Esophagus (tissue), 2 donors: Measurements from ENCODE around the gene MCOLN1. TPM values are rescaled to one million over a fixed set of nuclear protein-coding genes. Genes with fewer than 3 reads are reported as not detected.

Experiments used
- H3K27ac ChIP-seq, 2 donors: one replicate each; pipeline ENCODE4 v1.5.1; 2013; ENCODE audit warnings: low read depth in 2 of 2, mild to moderate bottlenecking in 2 of 2, inconsistent platforms in 1 of 2, low read length in 1 of 2, moderate library complexity in 1 of 2
- H3K27me3 ChIP-seq, 2 donors: one replicate each; pipeline ENCODE4 v1.6.1; 2013; ENCODE audit warnings: low read length in 2 of 2, control low read depth in 1 of 2, mild to moderate bottlenecking in 1 of 2; ENCODE audit not compliant: insufficient read depth in 2 of 2, control insufficient read depth in 1 of 2
- H3K36me3 ChIP-seq, 2 donors: one replicate each; pipeline ENCODE4 v1.6.1; 2013; ENCODE audit warnings: low read length in 1 of 2; ENCODE audit not compliant: control insufficient read depth in 2 of 2, insufficient read depth in 2 of 2
- H3K4me1 ChIP-seq, 2 donors: one replicate each; pipeline ENCODE4 v1.6.1; 2013; ENCODE audit warnings: low read length in 1 of 2; ENCODE audit not compliant: control insufficient read depth in 2 of 2, insufficient read depth in 2 of 2
- H3K4me3 ChIP-seq, 2 donors: one replicate each; pipeline ENCODE4 v1.5.1; 2013; ENCODE audit warnings: low read length in 2 of 2, mild to moderate bottlenecking in 2 of 2, low read depth in 1 of 2, moderate library complexity in 1 of 2
- H3K9me3 ChIP-seq, 2 donors: one replicate each; pipeline ENCODE4 v1.6.1; 2013; ENCODE audit warnings: mild to moderate bottlenecking in 2 of 2, low read depth in 1 of 2, low read length in 1 of 2, moderate library complexity in 1 of 2; ENCODE audit not compliant: control insufficient read depth in 2 of 2, insufficient read depth in 1 of 2
- whole genome bisulfite sequencing, 2 donors: extraction: QIAGEN DNeasy Blood & Tissue Kit; methylation state at CpG; one replicate each; pipeline ENCODE4 v1.1.7; 2013; 5-methylcytosine and 5-hydroxymethylcytosine counted together
- polyA plus RNA-seq, 2 donors: library from polyadenylated mRNA; stranded (reverse); fragments of 200-250 nt; gene quantifications; one replicate each; pipeline ENCODE4 v1.2.3, GENCODE V29; 2013
- donor health status: healthy with polysubstance abuse.
- donor health status: Bipolar disorder and iron deficiency.

Gene MCOLN1
- polyA plus RNA-seq, 2 donors = 13.4 to 17.2 TPM

DNA sequence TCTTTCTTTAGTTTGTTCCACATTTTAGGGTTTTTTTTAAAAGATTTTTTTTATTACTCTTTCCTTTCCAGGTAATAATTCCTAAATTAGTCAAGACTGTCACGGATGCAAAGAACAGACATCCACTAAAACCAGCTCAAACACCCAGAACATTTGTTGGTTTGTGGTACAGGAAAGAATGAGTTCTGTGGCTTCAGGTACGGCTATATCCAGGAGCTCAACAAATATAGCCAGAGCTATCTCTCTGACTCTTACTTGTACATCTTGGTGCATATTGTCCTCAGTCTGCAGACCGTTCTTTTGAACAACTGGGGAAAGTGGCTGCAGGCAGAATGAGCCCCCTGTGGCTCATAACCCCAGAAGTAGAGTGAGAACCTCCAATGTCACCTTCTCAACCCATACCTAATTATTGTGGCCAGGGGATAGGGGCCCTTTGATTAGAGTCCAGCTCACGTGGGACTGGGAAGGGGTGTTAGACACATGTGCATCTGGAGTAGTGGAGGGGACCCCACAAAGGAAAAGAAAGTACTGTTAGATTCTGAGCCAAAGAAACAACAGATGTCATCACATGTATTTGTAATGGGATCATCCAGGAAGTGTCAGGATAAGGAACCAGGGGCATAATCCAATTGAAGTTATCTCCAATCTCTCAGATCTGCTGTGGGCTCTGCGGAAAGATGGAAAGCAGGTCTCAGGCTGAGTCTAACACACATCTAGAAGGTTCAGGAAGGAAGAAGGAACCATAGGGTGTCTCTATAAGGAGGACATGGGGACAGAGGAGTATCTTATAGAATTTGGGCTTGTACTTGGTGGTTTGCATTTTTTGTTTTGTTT lies 8.4 kb upstream of the MCOLN1 start:
- Histone ChIP-seq H3K4me1 (peaks cover 0 to 8% of the 10 kb centered on the region in 2 donors), H3K27ac (no peak overlapping the region), H3K9me3 (no peaks in the 10 kb centered on the region), H3K27me3 (no peaks in the 10 kb centered on the region), H3K36me3 (no peaks in the 10 kb centered on the region), H3K4me3 (no peak overlapping the region)
- 85 to 89% methylated on average over 5 of the region's 5 CpGs for WGBS, 2 donors

DNA sequence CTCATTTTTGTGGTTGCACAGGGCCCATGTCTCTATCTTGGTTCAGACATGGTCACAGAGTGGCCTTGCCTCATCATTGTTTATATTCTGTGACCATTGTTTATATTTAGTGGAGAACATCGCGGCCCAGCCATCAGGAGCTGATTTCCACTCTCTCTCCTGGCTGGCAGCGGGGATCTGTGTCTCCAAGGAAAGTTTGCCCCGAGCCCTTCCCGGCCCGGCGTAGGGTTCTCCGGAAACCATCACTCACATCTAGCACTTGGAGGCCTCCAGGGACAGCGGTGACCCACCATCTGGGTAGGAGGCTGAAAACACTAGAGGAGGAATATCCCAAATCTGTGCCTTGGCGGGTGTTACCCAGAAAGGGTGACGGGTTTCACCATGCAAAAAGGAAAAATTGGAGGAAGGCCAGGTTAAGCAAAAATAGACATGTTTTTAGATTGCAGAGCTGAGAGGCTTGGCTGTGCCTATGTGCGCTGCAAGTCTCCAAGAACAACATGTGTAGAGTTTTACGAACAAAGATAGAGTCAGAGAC lies 7.2 kb upstream of the MCOLN1 start:
- 34 to 42% methylated on average over 13 of the region's 13 CpGs for WGBS, 2 donors
- Histone ChIP-seq H3K36me3 (peaks cover 0 to 5% of the 10 kb centered on the region in 2 donors), H3K4me3 (peak overlapping the region in 1 of 2 donors; percentile 72), H3K27ac (peak overlapping the region; percentile 93), H3K27me3 (no peaks in the 10 kb centered on the region), H3K4me1 (peaks cover 0 to 10% of the 10 kb centered on the region in 2 donors), H3K9me3 (no peaks in the 10 kb centered on the region)

DNA sequence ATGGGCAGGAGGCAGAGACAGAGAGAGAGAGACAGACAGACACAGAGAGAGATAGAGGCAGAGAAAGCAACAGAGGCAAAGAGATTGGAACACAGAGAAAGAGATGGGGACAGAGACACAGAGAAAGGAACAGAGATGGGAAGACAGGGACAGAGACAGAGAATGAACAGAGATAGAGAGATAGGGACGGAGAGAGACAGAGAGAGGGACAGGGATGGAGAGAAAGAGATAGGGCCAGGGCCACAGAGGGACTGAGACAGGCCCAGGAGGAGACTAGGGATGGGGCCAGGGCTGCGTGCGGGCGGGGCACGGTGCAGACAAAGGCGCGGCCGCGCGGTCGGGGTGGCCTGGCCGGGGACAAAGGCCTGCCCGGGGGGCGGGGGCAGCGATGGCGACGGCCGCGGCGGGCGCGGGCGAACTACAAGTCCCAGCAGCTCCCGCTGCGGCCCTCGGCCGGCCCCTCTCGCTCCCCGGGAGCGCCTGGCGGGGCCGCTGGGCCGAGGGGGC lies 6.7 kb upstream of the MCOLN1 start, which contains the start of gene ZNF358:
Gene ZNF358, plus strand, starts transcription at position 459 of the 507 bp plus-strand sequence. CDS start 3,140 bp downstream, outside the sequence.
- Histone ChIP-seq H3K9me3 (no peaks in the 10 kb centered on the region), H3K27ac (peak within 1 kb of the TSS; percentile 93), H3K36me3 (peaks cover 0 to 5% of the 10 kb centered on the region in 2 donors), H3K4me3 (peak within 1 kb of the TSS; percentile 55 to 72), H3K27me3 (no peaks in the 10 kb centered on the region), H3K4me1 (peaks cover 0 to 10% of the 10 kb centered on the region in 2 donors)
- WGBS, 2 donors = 2 to 7% methylated on average over 1 to 33 of the region's 33 CpGs

DNA sequence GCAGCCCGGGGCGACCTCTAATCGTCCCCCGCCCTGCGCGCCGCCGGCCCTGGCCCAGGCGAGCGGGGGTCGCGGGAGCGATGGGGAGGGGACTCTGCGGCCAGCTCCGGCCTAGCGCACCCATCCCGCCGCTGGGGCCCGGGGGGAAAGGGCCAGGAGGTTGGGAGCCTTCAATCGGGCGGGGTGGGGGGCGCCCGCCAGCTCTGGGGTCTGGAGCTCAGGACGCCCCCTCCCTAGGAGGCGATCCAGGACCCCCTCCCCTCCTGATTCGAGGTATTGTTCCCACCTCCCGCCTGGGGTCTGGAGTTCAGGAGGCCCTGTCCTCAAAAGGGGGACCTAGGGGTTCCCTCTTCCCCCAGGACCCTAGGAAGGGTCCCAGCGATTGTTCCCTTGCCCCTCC lies 6.1 kb upstream of the MCOLN1 start:
- Histone ChIP-seq H3K27me3 (no peaks in the 10 kb centered on the region), H3K9me3 (no peaks in the 10 kb centered on the region), H3K4me3 (peak overlapping the region; percentile 55 to 72), H3K4me1 (peaks cover 0 to 10% of the 10 kb centered on the region in 2 donors), H3K36me3 (peaks cover 0 to 5% of the 10 kb centered on the region in 2 donors), H3K27ac (peak overlapping the region; percentile 75 to 93)
- WGBS, 2 donors = 2 to 3% methylated on average over 9 to 28 of the region's 28 CpGs

DNA sequence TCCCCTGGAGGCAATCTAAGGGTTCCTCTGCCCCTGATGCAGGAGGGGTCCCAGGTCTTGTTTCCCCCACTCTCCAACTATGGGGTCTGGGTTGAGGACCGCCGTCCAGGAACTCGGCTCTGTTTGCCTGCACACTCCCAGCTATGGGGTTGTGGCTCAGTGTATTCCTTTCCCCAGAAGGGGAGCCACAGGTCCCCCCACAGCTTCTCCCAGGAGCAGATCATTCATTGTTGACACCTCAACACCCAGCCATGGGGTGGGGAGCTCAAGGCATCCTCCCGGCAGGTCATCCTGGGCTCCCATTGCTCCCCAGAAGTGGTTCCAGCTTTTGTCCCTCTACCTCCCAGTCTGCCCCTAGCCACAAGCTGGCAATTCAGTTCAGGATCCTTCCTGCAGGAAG lies 5.5 kb upstream of the MCOLN1 start:
- WGBS, 2 donors = 35 to 36% methylated on average over 4 of the region's 4 CpGs
- H3K27ac ChIP-seq = peak overlapping the region; percentile 75 to 93

DNA sequence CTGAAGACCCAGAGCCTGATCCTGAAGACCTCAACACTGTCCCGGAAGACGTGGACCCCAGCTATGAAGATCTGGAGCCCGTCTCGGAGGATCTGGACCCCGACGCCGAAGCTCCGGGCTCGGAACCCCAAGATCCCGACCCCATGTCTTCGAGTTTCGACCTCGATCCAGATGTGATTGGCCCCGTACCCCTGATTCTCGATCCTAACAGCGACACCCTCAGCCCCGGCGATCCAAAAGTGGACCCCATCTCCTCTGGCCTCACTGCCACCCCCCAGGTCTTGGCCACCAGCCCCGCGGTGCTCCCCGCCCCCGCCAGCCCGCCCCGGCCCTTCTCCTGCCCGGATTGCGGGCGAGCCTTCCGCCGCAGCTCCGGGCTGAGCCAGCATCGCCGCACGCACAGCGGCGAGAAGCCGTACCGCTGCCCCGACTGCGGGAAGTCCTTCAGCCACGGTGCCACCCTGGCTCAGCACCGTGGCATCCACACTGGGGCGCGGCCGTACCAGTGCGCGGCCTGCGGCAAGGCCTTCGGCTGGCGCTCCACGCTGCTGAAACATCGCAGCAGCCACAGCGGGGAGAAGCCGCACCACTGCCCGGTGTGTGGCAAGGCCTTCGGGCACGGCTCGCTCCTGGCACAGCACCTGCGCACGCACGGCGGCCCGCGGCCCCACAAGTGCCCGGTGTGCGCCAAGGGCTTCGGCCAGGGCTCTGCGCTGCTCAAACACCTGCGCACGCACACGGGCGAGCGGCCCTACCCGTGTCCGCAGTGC lies 2.9 kb upstream of the MCOLN1 start:
- Histone ChIP-seq H3K36me3 (peaks cover 0 to 5% of the 10 kb centered on the region in 2 donors), H3K4me3 (no peak overlapping the region), H3K9me3 (no peaks in the 10 kb centered on the region), H3K27me3 (no peaks in the 10 kb centered on the region), H3K4me1 (peaks cover 5 to 20% of the 10 kb centered on the region in 2 donors), H3K27ac (no peak overlapping the region)
- WGBS, 2 donors = 96% methylated on average over 73 to 74 of the region's 74 CpGs

More for the DNA sequence above, 5.5 kb upstream of the MCOLN1 start:
- Histone ChIP-seq H3K4me1 (peaks cover 0 to 15% of the 10 kb centered on the region in 2 donors), H3K27me3 (no peaks in the 10 kb centered on the region), H3K4me3 (peak overlapping the region; percentile 55 to 72), H3K36me3 (peaks cover 0 to 5% of the 10 kb centered on the region in 2 donors), H3K9me3 (no peaks in the 10 kb centered on the region)

DNA sequence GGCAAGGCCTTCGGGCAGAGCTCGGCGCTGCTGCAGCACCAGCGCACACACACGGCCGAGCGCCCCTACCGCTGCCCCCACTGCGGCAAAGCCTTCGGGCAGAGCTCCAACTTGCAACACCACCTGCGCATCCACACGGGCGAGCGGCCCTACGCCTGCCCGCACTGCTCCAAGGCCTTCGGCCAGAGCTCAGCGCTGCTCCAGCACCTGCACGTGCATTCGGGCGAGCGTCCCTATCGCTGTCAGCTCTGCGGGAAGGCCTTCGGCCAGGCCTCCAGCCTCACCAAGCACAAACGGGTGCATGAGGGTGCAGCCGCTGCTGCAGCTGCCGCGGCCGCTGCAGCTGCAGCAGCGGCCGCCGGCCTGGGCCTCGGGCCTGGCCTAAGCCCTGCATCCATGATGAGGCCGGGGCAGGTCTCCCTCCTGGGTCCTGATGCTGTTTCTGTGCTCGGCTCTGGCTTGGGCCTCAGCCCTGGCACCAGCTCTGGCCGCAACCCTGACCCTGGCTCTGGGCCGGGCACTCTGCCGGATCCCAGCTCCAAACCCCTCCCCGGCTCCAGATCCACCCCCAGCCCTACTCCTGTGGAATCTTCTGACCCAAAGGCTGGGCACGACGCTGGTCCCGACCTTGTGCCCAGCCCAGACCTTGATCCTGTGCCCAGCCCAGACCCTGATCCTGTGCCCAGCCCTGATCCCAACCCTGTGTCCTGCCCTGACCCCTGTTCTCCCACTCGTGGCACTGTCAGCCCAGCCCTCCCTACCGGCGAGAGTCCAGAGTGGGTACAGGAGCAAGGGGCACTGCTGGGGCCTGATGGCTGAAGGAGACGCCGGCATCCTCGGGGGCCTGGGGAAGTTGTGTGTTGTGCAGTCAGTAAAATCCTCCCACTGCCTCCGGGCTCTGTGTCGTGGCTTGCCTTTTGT lies 2.0 kb upstream of the MCOLN1 start:
- 87 to 89% methylated on average over 51 of the region's 51 CpGs for WGBS, 2 donors
- Histone ChIP-seq H3K9me3 (no peaks in the 10 kb centered on the region), H3K27ac (no peak overlapping the region), H3K4me3 (no peak overlapping the region), H3K4me1 (peaks cover 5 to 20% of the 10 kb centered on the region in 2 donors), H3K36me3 (peaks cover 0 to 7% of the 10 kb centered on the region in 2 donors), H3K27me3 (no peaks in the 10 kb centered on the region)

DNA sequence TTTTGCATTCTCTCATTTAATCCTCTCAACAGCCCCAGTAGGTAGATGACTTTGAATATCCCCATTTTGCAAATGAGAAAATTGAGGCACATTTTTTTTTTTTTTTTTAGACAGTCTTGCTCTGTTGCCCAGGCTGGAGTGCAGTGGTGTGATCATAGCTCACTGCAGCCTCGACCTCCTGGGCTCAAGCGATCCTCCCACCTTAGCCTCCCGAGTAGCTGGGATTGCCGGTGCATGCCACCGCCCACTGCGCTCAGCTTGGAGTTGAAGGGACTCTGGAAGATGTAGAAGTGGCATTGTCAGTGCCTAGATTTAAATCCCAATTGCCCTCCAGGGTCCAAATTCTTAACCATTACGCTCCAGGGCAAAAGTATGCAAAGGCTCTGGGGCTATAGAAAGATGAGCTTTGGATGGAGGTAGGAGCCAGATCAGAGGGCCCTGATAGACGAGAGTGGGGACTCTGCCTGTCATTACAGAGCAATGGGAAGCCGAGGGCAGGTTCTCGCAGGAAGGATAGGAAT lies 813 bp upstream of the MCOLN1 start:
- H3K27me3 ChIP-seq = no peaks in the 10 kb centered on the region
- WGBS, 2 donors = 56% methylated on average over 10 of the region's 10 CpGs
- H3K4me3 ChIP-seq = peak overlapping the region in 1 of 2 donors; percentile 83
- peaks cover 5 to 16% of the 10 kb centered on the region in 2 donors for H3K4me1 ChIP-seq
- peak overlapping the region; percentile 47 to 61 for H3K27ac ChIP-seq
- peaks cover 2 to 9% of the 10 kb centered on the region in 2 donors for H3K36me3 ChIP-seq
- H3K9me3 ChIP-seq = no peaks in the 10 kb centered on the region
